GM13977 (cell line): ENCODE measurements around the gene PBX1.

Experiments
- DNase-seq: peaks from one replicate; pipeline ENCODE4 v3.0.0; 2012; ENCODE audit warnings: low spot score
- in situ Hi-C: fragments of 300-500 bp; cut with MboI; formaldehyde crosslinking; loops from one replicate; pipeline ENCODE4 v1.12.0; 2022; ENCODE audit warnings: low sequenced_read_pairs, low pct_unique_long_range_greater_than_20kb, mixed read lengths, inconsistent platforms; ENCODE audit not compliant: unreplicated experiment
- TF ChIP-seq, protein P1 (sequence below): IDR thresholded peaks from 2 replicates; pipeline ENCODE4 v1.5.1; 2012; ENCODE audit warnings: mild to moderate bottlenecking, control low read depth; ENCODE audit not compliant: insufficient read depth; ENCODE audit errors: extremely low read depth, missing control alignments

Gene PBX1

DNA sequence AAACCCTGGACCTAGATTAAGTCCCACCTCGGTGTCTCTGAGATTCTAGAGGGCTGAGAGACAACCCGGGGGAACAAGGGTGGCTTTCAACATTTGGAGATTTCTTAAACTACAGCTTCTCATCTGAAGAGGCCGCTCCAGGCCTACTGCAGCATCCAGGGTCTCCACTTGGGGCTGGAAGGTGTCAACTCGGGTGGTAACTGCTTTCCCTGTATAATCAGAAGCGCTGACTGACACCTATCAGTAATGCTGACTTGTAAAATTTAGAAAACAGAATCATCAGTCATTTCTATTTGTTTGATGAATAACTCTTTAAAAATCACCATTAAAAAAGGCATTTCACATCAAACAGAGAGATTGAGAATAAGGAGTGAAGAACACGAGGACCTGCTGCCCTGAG is 226.0 kb downstream of the PBX1 start:
- in situ Hi-C loops: loop anchor here (25.0 kb wide), 1 partner anchor 1373 kb away; no protein-coding TSS in a partner anchor
- TF ChIP-seq, protein P1, sequence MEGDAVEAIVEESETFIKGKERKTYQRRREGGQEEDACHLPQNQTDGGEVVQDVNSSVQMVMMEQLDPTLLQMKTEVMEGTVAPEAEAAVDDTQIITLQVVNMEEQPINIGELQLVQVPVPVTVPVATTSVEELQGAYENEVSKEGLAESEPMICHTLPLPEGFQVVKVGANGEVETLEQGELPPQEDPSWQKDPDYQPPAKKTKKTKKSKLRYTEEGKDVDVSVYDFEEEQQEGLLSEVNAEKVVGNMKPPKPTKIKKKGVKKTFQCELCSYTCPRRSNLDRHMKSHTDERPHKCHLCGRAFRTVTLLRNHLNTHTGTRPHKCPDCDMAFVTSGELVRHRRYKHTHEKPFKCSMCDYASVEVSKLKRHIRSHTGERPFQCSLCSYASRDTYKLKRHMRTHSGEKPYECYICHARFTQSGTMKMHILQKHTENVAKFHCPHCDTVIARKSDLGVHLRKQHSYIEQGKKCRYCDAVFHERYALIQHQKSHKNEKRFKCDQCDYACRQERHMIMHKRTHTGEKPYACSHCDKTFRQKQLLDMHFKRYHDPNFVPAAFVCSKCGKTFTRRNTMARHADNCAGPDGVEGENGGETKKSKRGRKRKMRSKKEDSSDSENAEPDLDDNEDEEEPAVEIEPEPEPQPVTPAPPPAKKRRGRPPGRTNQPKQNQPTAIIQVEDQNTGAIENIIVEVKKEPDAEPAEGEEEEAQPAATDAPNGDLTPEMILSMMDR: no peak
- DNase-seq: no peak

DNA sequence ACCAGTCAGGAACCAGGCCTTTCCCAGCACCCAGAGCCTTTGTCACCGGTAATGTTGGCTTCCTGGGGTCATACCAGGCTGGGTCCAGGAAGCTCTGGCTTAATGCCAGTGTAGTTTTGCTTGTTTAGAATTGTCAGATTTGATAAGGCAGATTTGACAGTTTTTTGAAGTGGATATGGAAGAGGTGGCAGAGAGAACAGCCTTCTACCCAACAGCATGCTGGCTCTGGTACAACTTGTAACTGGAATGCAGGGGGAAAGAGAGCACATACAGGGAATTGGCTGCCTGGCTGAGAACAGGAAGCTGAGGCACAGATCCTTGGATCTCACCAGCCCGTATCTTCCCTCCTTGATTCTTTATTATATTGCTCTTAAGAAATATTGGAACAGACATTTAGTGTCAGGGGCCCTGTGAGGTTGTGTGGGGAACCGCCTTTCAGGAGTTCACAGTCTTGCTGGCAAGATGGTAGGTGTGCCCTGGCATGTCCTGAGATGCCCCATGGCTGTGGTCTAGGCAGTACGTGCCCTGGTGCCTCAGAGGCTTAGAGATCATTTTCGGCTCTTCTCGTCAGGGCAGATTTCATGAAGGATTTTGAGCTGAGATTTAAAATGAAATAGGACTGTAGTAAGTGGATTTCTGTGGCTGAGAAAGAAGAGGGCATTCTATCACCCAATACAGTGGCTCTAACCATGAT is 227.0 kb downstream of the PBX1 start:
- in situ Hi-C loops: loop anchor here (25.0 kb wide), 1 partner anchor 1374 kb away; no protein-coding TSS in a partner anchor
- TF ChIP-seq, protein P1: no peak
- no peak for DNase-seq

DNA sequence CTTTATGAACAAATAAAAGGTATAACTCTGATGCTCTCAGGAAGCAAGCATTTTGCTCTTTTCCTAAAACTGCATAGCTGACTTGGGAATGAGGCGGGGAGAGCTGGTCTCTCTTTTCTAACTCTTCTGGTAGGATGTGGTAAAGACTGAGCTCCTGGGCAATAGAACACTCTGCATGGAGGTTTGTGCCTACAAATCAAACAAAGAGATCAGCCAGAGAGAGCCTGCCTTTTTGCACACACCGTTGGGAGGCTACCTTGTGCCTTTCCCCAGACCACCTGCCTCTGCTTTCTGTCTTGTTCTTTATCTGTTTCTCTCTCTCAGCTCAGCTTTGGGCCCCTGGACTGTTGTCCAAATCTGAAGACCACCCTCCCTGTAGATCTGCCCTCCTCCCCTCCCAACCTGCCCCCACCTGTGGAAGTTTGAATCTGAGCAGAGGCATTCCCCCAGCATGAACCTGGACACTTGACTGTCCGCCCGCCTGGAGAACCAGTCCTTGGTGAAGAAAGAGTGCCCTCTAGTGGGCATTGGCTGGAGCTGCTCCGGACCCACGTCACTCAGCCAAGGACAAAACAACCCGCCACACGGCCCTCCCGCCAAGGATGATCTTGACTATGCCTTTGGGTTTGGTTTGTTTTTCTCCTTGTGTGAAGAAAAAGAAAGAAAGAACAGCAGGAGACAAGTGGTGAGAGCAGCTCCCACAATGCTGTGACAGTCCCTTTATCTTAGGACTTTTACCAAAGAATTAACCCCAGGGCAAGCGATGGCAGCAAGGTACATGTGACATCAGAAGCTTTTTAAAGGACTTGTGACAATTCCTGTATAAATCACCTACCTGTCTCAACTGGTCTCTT is 228.2 kb downstream of the PBX1 start:
- in situ Hi-C loops: loop anchor here (25.0 kb wide), 1 partner anchor 1375 kb away; no protein-coding TSS in a partner anchor
- peak; percentile 85 for DNase-seq
- TF ChIP-seq, protein P1: peak; percentile 96

DNA sequence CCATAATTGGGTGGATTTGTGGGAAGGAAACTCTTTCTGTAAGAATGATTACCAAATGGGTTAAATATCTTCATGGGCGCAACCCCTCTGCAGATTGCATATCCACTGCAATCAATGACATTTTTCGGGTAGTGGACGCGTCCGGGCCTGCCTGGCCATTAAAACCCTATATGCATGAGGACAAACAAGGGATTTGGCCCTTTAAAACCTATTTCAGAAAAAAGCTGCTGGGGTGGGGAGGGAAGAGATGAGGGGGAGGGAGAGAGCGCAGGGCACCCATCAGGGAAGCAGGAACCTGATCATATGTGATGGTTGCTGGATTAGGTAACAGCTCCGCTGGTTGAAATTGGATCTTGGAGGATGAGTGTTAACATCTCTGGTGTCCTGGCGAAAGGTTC is 228.8 kb downstream of the PBX1 start:
- in situ Hi-C loops: loop anchor here (25.0 kb wide), 1 partner anchor 1376 kb away; no protein-coding TSS in a partner anchor
- TF ChIP-seq, protein P1: no peak
- DNase-seq: no peak

- in situ Hi-C loops: loop anchor here (25.0 kb wide), 1 partner anchor 1378 kb away; no protein-coding TSS in a partner anchor
- TF ChIP-seq, protein P1: no peak
Observed at GRCh38 chr1:164790081-164790480, 231.1 kb downstream of the PBX1 start.

DNA sequence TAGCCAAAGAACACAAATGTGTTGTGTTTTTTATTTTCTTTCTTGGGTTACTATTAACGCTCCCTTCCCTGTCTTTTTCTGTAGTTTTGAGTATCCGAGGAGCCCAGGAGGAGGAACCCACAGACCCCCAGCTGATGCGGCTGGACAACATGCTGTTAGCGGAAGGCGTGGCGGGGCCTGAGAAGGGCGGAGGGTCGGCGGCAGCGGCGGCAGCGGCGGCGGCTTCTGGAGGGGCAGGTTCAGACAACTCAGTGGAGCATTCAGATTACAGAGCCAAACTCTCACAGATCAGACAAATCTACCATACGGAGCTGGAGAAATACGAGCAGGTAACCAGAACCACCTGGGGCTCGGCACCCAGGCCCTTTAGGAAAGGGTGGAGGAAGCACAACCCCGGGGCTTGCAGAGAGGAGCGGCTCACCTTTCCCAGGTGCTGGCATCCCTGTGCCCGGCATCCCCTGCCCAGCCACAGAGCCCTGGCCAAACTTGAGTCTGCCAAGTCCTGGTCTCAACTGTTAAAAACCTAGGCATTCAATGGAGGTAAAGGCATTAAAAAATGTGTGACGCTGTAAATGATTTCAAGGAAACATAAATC is 233.5 kb downstream of the PBX1 start:
- TF ChIP-seq, protein P1: no peak
- in situ Hi-C loops: loop anchor here (25.0 kb wide), 1 partner anchor 1380 kb away; no protein-coding TSS in a partner anchor
- no peak for DNase-seq

More at GRCh38 chr1:164790081-164790480, 231.1 kb downstream of the PBX1 start:
- DNase-seq: no peak
